H9 (cell line): ENCODE data around the gene ZNF253. TPM values are rescaled to one million over a fixed set of nuclear protein-coding genes. Genes with fewer than 3 reads are reported as not detected.
A peak's percentile ranks its signal among the peaks of the same experiment; 100 is the strongest.

Experiments
- DNase-seq: peaks from one replicate; pipeline ENCODE4 v3.0.0-alpha.2; 2017
- H2AFZ ChIP-seq: one replicate; pipeline ENCODE4 v1.6.1; 2013; ENCODE audit warnings: mild to moderate bottlenecking, low read length, control low read depth, moderate library complexity
- H2AK5ac ChIP-seq: 2 replicates; pipeline ENCODE4 v1.6.1; 2013; ENCODE audit warnings: low read length, control low read depth, mixed read lengths; ENCODE audit not compliant: insufficient read length
- H2BK120ac ChIP-seq: one replicate; pipeline ENCODE4 v1.6.1; 2013; ENCODE audit warnings: low read depth, mild to moderate bottlenecking, low read length, control low read depth, inconsistent platforms; ENCODE audit not compliant: poor library complexity, severe bottlenecking
- H2BK12ac ChIP-seq: 2 replicates; pipeline ENCODE4 v1.6.1; 2013; ENCODE audit warnings: low read length, control low read depth, mixed read lengths, low read depth; ENCODE audit not compliant: insufficient read length
- H2BK15ac ChIP-seq: 2 replicates; pipeline ENCODE4 v1.6.1; 2013; ENCODE audit warnings: low read depth, low read length, control low read depth
- H2BK20ac ChIP-seq: one replicate; pipeline ENCODE4 v1.6.1; 2013; ENCODE audit warnings: low read depth, mild to moderate bottlenecking, low read length, control low read depth, inconsistent platforms; ENCODE audit not compliant: poor library complexity, severe bottlenecking
- H2BK5ac ChIP-seq: 2 replicates; pipeline ENCODE4 v1.6.1; 2013; ENCODE audit warnings: low read length, control low read depth, mixed read lengths; ENCODE audit not compliant: insufficient read length
- H3K14ac ChIP-seq: 2 replicates; pipeline ENCODE4 v1.6.1; 2013; ENCODE audit warnings: low read length, control low read depth; ENCODE audit not compliant: insufficient read depth
- H3K18ac ChIP-seq: 2 replicates; pipeline ENCODE4 v1.6.1; 2013; ENCODE audit warnings: low read depth, mild to moderate bottlenecking, mixed read lengths, low read length, control low read depth; ENCODE audit not compliant: insufficient read length
- H3K23ac ChIP-seq: 2 replicates; pipeline ENCODE4 v1.6.1; 2013; ENCODE audit warnings: low read length, control low read depth, mixed read lengths, low read depth; ENCODE audit not compliant: insufficient read length
- H3K23me2 ChIP-seq: 2 replicates; pipeline ENCODE4 v1.6.1; 2013; ENCODE audit warnings: low read depth, mild to moderate bottlenecking, mixed read lengths, low read length, control low read depth; ENCODE audit not compliant: insufficient read length, poor library complexity, severe bottlenecking
- H3K27ac ChIP-seq: 2 replicates; pipeline ENCODE4 v1.5.1; 2013; ENCODE audit warnings: low read length, control low read depth, mixed read lengths, low read depth; ENCODE audit not compliant: insufficient read length
- H3K27me3 ChIP-seq: 2 replicates; pipeline ENCODE4 v1.6.1; 2013; ENCODE audit warnings: low read length, control low read depth, inconsistent platforms; ENCODE audit not compliant: insufficient read depth
- H3K4ac ChIP-seq: 2 replicates; pipeline ENCODE4 v1.6.1; 2013; ENCODE audit warnings: low read depth, mild to moderate bottlenecking, control low read depth, inconsistent platforms, low read length, moderate library complexity
- H3K4me1 ChIP-seq: 2 replicates; pipeline ENCODE4 v1.6.1; 2013; ENCODE audit warnings: low read length, control low read depth, inconsistent platforms; ENCODE audit not compliant: insufficient read depth
- H3K4me2 ChIP-seq: 2 replicates; pipeline ENCODE4 v1.6.1; 2013; ENCODE audit warnings: low read length, control low read depth, mixed read lengths; ENCODE audit not compliant: insufficient read length, insufficient read depth
- H3K56ac ChIP-seq: 2 replicates; pipeline ENCODE4 v1.6.1; 2013; ENCODE audit warnings: low read depth, mild to moderate bottlenecking, mixed read lengths, low read length, control low read depth; ENCODE audit not compliant: insufficient read length
- H3K79me1 ChIP-seq: 2 replicates; pipeline ENCODE4 v1.6.1; 2013; ENCODE audit warnings: low read depth, mild to moderate bottlenecking, moderate library complexity, low read length, control low read depth, inconsistent platforms; ENCODE audit not compliant: insufficient read depth, poor library complexity, severe bottlenecking
- H3K79me2 ChIP-seq: 2 replicates; pipeline ENCODE4 v1.6.1; 2013; ENCODE audit warnings: low read length, control low read depth, inconsistent platforms; ENCODE audit not compliant: insufficient read depth
- H3K9ac ChIP-seq: 2 replicates; pipeline ENCODE4 v1.6.1; 2013; ENCODE audit warnings: low read length, control low read depth, mixed read lengths; ENCODE audit not compliant: insufficient read length; ENCODE audit errors: extremely low read depth
- H3K9me3 ChIP-seq: one replicate; pipeline ENCODE4 v1.6.1; 2013; ENCODE audit warnings: low read depth, low read length, inconsistent platforms; ENCODE audit not compliant: control insufficient read depth
- H3T11ph ChIP-seq: one replicate; pipeline ENCODE4 v1.6.1; 2013; ENCODE audit warnings: mild to moderate bottlenecking, low read length, control low read depth, inconsistent platforms
- H4K20me1 ChIP-seq: one replicate; pipeline ENCODE4 v1.6.1; 2013; ENCODE audit not compliant: control insufficient read depth, insufficient read length, insufficient read depth
- H4K5ac ChIP-seq: 2 replicates; pipeline ENCODE4 v1.6.1; 2013; ENCODE audit warnings: low read depth, mild to moderate bottlenecking, mixed read lengths, low read length, control low read depth; ENCODE audit not compliant: insufficient read length
- H4K8ac ChIP-seq: replicated peaks from 2 replicates; pipeline ENCODE4 v1.6.1; 2013; ENCODE audit warnings: low read length, control low read depth, mixed read lengths, low read depth; ENCODE audit not compliant: insufficient read length
- H4K91ac ChIP-seq: 2 replicates; pipeline ENCODE4 v1.6.1; 2013; ENCODE audit warnings: low read depth, mild to moderate bottlenecking, moderate library complexity, mixed read lengths, low read length, control low read depth; ENCODE audit not compliant: insufficient read length
- H3K27ac Mint-ChIP-seq, 3 experiments: 2 replicates in 2 of 3; 3 replicates in 1 of 3; pipeline ENCODE4 v1.8.0; 2020 to 2021; ENCODE audit warnings: mixed read lengths in 3 of 3, mild to moderate bottlenecking in 1 of 3, moderate library complexity in 1 of 3
- H3K27me3 Mint-ChIP-seq: 2 replicates; pipeline ENCODE4 v1.8.0; 2021; ENCODE audit warnings: low read depth, mild to moderate bottlenecking, moderate library complexity, mixed read lengths
- H3K36me3 Mint-ChIP-seq, 3 experiments: 2 replicates in 2 of 3; 3 replicates in 1 of 3; pipeline ENCODE4 v1.8.0; 2020 to 2021; ENCODE audit warnings: low read depth in 3 of 3, mixed read lengths in 3 of 3; ENCODE audit not compliant: insufficient read depth in 1 of 3
- H3K4me1 Mint-ChIP-seq, 2 experiments: 2 replicates each; pipeline ENCODE4 v1.8.0; 2020; ENCODE audit warnings: mixed read lengths in 2 of 2
- H3K4me3 Mint-ChIP-seq, 2 experiments: 2 replicates in 1 of 2; 3 replicates in 1 of 2; pipeline ENCODE4 v1.8.0; 2020 to 2021; ENCODE audit warnings: mild to moderate bottlenecking in 2 of 2, mixed read lengths in 2 of 2, moderate library complexity in 1 of 2
- H3K9me3 Mint-ChIP-seq, 2 experiments: 2 replicates in 1 of 2; 3 replicates in 1 of 2; pipeline ENCODE4 v1.8.0; 2020; ENCODE audit warnings: mild to moderate bottlenecking in 2 of 2, mixed read lengths in 2 of 2, moderate library complexity in 1 of 2
- WGBS: extraction: QIAGEN DNeasy Blood & Tissue Kit; methylation state at CpG from one replicate; pipeline ENCODE4 v1.1.7; 2013; ENCODE audit warnings: missing lambda C conversion rate, low lambda C conversion rate, mixed read lengths; ENCODE audit not compliant: insufficient read length; ENCODE audit errors: extremely low coverage; 5-methylcytosine and 5-hydroxymethylcytosine counted together
- total RNA-seq: library from RNA; stranded (reverse); gene quantifications from 2 replicates; pipeline ENCODE4 v1.2.1, GENCODE V29; 2021
- TF ChIP-seq, protein P1 (sequence below): fragments of 200-600 bp; sonication (generic); conservative IDR thresholded peaks from 3 replicates; pipeline ENCODE4 v1.8.0; 2021; ENCODE audit warnings: antibody characterized with exemption, mild to moderate bottlenecking

Gene ZNF253
- total RNA-seq, 1 experiment from 2014 or later = 51.0 TPM

DNA sequence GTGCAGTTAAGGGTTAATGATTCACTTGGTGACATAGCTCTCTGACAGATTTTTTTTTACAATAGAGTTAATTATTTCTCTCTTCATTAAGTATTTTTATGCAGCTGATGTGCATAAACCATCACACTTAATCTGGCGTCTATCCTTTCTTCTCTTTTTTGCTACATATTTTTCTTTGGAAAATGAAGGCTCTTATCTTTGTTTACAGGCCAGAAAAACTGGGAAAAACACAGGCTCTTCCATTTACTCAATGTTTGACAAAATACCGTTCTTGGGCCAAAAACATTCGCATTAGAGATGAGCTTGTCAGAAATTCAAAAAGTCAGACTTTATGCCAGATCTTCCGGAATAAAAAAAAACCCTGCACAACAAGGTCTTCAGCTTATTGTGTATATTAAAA lies 12.0 kb downstream of the ZNF253 start:
- DNase-seq = no peak
- no peak overlapping the region for H2AK5ac ChIP-seq
- no peaks in the 10 kb centered on the region for H3K9me3 ChIP-seq
- peaks cover 6 to 76% of the 10 kb centered on the region in 2 experiments; a peak in 4 of 5 replicates for H3K9me3 Mint-ChIP-seq
- no peak overlapping the region for H3K18ac ChIP-seq
- H4K5ac ChIP-seq = no peak overlapping the region
- H3K4me2 ChIP-seq = no peak overlapping the region
- H4K91ac ChIP-seq = no peak overlapping the region
- no peaks in the 10 kb centered on the region for H3K27me3 Mint-ChIP-seq
- H3K36me3 Mint-ChIP-seq = peaks cover 59 to 80% (median 68%) of the 10 kb centered on the region in 3 experiments
- H2BK5ac ChIP-seq = no peak overlapping the region
- H4K8ac ChIP-seq = no peak overlapping the region
- no peak overlapping the region for H3K23ac ChIP-seq
- H2BK20ac ChIP-seq = no peak overlapping the region
- TF ChIP-seq, protein P1, sequence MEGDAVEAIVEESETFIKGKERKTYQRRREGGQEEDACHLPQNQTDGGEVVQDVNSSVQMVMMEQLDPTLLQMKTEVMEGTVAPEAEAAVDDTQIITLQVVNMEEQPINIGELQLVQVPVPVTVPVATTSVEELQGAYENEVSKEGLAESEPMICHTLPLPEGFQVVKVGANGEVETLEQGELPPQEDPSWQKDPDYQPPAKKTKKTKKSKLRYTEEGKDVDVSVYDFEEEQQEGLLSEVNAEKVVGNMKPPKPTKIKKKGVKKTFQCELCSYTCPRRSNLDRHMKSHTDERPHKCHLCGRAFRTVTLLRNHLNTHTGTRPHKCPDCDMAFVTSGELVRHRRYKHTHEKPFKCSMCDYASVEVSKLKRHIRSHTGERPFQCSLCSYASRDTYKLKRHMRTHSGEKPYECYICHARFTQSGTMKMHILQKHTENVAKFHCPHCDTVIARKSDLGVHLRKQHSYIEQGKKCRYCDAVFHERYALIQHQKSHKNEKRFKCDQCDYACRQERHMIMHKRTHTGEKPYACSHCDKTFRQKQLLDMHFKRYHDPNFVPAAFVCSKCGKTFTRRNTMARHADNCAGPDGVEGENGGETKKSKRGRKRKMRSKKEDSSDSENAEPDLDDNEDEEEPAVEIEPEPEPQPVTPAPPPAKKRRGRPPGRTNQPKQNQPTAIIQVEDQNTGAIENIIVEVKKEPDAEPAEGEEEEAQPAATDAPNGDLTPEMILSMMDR = no peak
- no peaks in the 10 kb centered on the region for H4K20me1 ChIP-seq
- peak overlapping the region in 1 of 3 experiments; percentile 13; a peak in 1 of 7 replicates for H3K27ac Mint-ChIP-seq
- no peak overlapping the region for H3K56ac ChIP-seq
- WGBS = no CpG with 5 or more reads among the region's 4 CpGs
- no peak overlapping the region for H2BK15ac ChIP-seq
- no peak overlapping the region for H3K9ac ChIP-seq
- no peak overlapping the region for H3T11ph ChIP-seq
- peaks cover 5% of the 10 kb centered on the region for H3K79me1 ChIP-seq
- no peaks in the 10 kb centered on the region for H3K4me1 ChIP-seq
- H3K4ac ChIP-seq = no peak overlapping the region
- no peak overlapping the region for H3K27ac ChIP-seq
- no peak overlapping the region for H3K4me3 Mint-ChIP-seq
- no peak overlapping the region for H2AFZ ChIP-seq
- peaks cover 9 to 12% of the 10 kb centered on the region in 2 experiments; a peak in 2 of 4 replicates for H3K4me1 Mint-ChIP-seq
- H3K27me3 ChIP-seq = no peaks in the 10 kb centered on the region
- no peak overlapping the region for H2BK12ac ChIP-seq
- no peak overlapping the region for H2BK120ac ChIP-seq
- H3K79me2 ChIP-seq = peaks cover 23% of the 10 kb centered on the region; the same call in 1 of the 2 replicates
- H3K23me2 ChIP-seq = no peaks in the 10 kb centered on the region
- no peak overlapping the region for H3K14ac ChIP-seq
